GM19023 (cell line): ENCODE data around the gene SEMA5B.

Experiments used
- ATAC-seq: cut with Tn5 transposase; IDR thresholded peaks from one replicate; pipeline ENCODE4 v1.9.1; 2021; ENCODE audit warnings: mild to moderate bottlenecking, moderate library complexity; ENCODE audit not compliant: unreplicated experiment

The SEMA5B gene

GRCh38 chr3:123027292-123028232 lies at the start of gene SEMA5B:
SEMA5B (minus strand) TSS chr3:123027763; CDS start chr3:122961263, 66,500 bp downstream.
- no peak for ATAC-seq

- no peak for ATAC-seq
Observed at GRCh38 chr3:123076496-123077418, 49.2 kb upstream of the SEMA5B start.

- no peak for ATAC-seq
Observed at GRCh38 chr3:123076112-123076495, 48.5 kb upstream of the SEMA5B start.

- ATAC-seq, result no peak
Observed at GRCh38 chr3:123075359-123075758, 47.8 kb upstream of the SEMA5B start.

GRCh38 chr3:123072564-123072963 lies 45.0 kb upstream of the SEMA5B start:
- ATAC-seq, result no peak

- ATAC-seq, result no peak
Observed at GRCh38 chr3:123072152-123072551, 44.6 kb upstream of the SEMA5B start.

- no peak for ATAC-seq
Observed at GRCh38 chr3:123071581-123071980, 44.0 kb upstream of the SEMA5B start.

- ATAC-seq, result no peak
Observed at GRCh38 chr3:123071146-123071545, 43.6 kb upstream of the SEMA5B start.

- ATAC-seq, result no peak
Observed at GRCh38 chr3:123070510-123070909, 42.9 kb upstream of the SEMA5B start.

GRCh38 chr3:123068601-123069381 lies 41.2 kb upstream of the SEMA5B start:
- no peak for ATAC-seq

GRCh38 chr3:123067689-123068600 lies 40.4 kb upstream of the SEMA5B start:
- ATAC-seq, result no peak

- peak; percentile 89 for ATAC-seq
Observed at GRCh38 chr3:123066896-123067688, 39.5 kb upstream of the SEMA5B start, which contains the start of gene PDIA5. PDIA5 (plus strand) TSS chr3:123067025; CDS start chr3:123067165, 140 bp downstream.

GRCh38 chr3:123066599-123066895 lies 39.0 kb upstream of the SEMA5B start:
- ATAC-seq, result no peak

GRCh38 chr3:123064914-123065313 lies 37.4 kb upstream of the SEMA5B start:
- ATAC-seq, result no peak

- ATAC-seq, result no peak
Observed at GRCh38 chr3:123064506-123064905, 36.9 kb upstream of the SEMA5B start.

- no peak for ATAC-seq
Observed at GRCh38 chr3:123063034-123063433, 35.5 kb upstream of the SEMA5B start.

- ATAC-seq, result no peak
Observed at GRCh38 chr3:123061856-123062255, 34.3 kb upstream of the SEMA5B start.

- no peak for ATAC-seq
Observed at GRCh38 chr3:123060054-123060453, 32.5 kb upstream of the SEMA5B start.

GRCh38 chr3:123058505-123058904 lies 30.9 kb upstream of the SEMA5B start:
- no peak for ATAC-seq
